ENCODE results near the gene POLD4. TPM values are rescaled to one million over a fixed set of nuclear protein-coding genes. Genes with fewer than 3 reads are reported as not detected.

Gene POLD4
- total and polyA plus RNA-seq, 2 donors (not counting 3 experiments of a cell fraction or from before 2014, with no cell fraction given), result 50.1 to 204 TPM

- POLR2A ChIA-PET, result interaction anchor here (1.1 to 1.3 kb wide), 3 partner anchors 14 to 26 kb away, joined by 3 to 13 read pairs (median 3); partner anchors contain the start of gene CLCF1
- Histone ChIP-seq H3K4me1 (ENCODE audit: control insufficient read depth, extremely low read depth, insufficient read depth, low read length) (peaks cover 45% of the 10 kb centered on the region), H3K79me2 (ENCODE audit: control insufficient read depth, insufficient read depth, low read length) (peaks cover 4% of the 10 kb centered on the region), H3K36me3 (ENCODE audit: control insufficient read depth in 2 of 2, extremely low read depth in 1 of 2, insufficient read depth in 2 of 2, low read length in 2 of 2) (no peaks in the 10 kb centered on the region), H3K4me3 (replicated peaks in 1 of 3; ENCODE audit: insufficient read depth in 1 of 3, low read depth in 1 of 3, low read length in 3 of 3) (no peak overlapping the region), H3K9ac (replicated peaks; ENCODE audit: extremely low read depth, insufficient read depth, low read length) (no peak overlapping the region), H3K4me2 (ENCODE audit: insufficient read depth, low read length) (no peak overlapping the region), H2AFZ (ENCODE audit: low read depth, low read length) (no peak overlapping the region), H3K9me1 (replicated peaks; ENCODE audit: control insufficient read depth, extremely low read depth, insufficient read depth, low read length) (no peaks in the 10 kb centered on the region), H3K27ac (ENCODE audit: insufficient read depth, low read depth, low read length) (no peak overlapping the region), H3K9me3 (replicated peaks; ENCODE audit: control insufficient read depth, insufficient read depth, low read length) (no peaks in the 10 kb centered on the region), H3K27me3 (ENCODE audit: control insufficient read depth in 2 of 2, insufficient read depth in 2 of 2, low read length in 2 of 2) (no peaks in the 10 kb centered on the region), H4K20me1 (replicated peaks; ENCODE audit: control insufficient read depth, extremely low read depth, insufficient read depth, low read length) (no peaks in the 10 kb centered on the region)
- intact Hi-C loops (cut with micrococcal nuclease) (no loop called here), dilution Hi-C loops (cut with MboI; ENCODE audit: extremely low pct_ligation_motif_present, low sequenced_read_pairs) (no loop called here)
- FAIRE-seq (no peak), DNase-seq (ENCODE audit: low read depth, low spot score) (no peak)
- no peak for TF ChIP-seq POLR2AphosphoS5 (IDR thresholded peaks at IDR 0.05; ENCODE audit: insufficient read depth, low read depth, low read length)
- TF ChIP-seq EZH2 (IDR thresholded peaks at IDR 0.05; ENCODE audit: borderline replicate concordance, low read depth, low read length, severe bottlenecking), result no peak
- no peak for TF ChIP-seq GATA2 (IDR thresholded peaks at IDR 0.05; ENCODE audit: insufficient read depth, insufficient read length, low read depth, low read length)
- TF ChIP-seq CTCF (IDR thresholded peaks at IDR 0.05; ENCODE audit: extremely low read depth in 1 of 2, insufficient read depth in 1 of 2, low read depth in 1 of 2, low read length in 2 of 2), result no peak
- TF ChIP-seq FOS (IDR thresholded peaks at IDR 0.05; ENCODE audit: borderline replicate concordance, insufficient read depth, low read length), result no peak
- no peak for TF ChIP-seq JUN (IDR thresholded peaks at IDR 0.05; ENCODE audit: borderline replicate concordance, insufficient read depth, insufficient read length, low read depth)
- no peak for TF ChIP-seq POLR2A (IDR thresholded peaks at IDR 0.05; ENCODE audit: low read depth, low read length)
- TF ChIP-seq MAX (IDR thresholded peaks at IDR 0.05; ENCODE audit: insufficient read depth, insufficient read length), result no peak
- no peak for TF ChIP-seq MYC (IDR thresholded peaks at IDR 0.05; ENCODE audit: low read depth, low read length)
- CTCF ChIA-PET, result interaction anchor here (0.7 to 15.0 kb wide), 6 partner anchors 10 to 135 kb away, joined by 3 to 1051 read pairs (median 6); partner anchors contain the start of genes ANKRD13D, CLCF1 and RAD9A
- no TSS peak for BruUV-seq (replicated peaks)
These were observed 3.1 kb upstream of the POLD4 start for GRCh38 chr11:67356387-67356863.
